Neural cell (in vitro differentiated cells): Measurements from ENCODE around the gene U2SURP. TPM values are rescaled to one million over a fixed set of nuclear protein-coding genes. Genes with fewer than 3 reads are reported as not detected.
"Not testable (repeated sequence)": the region's sequence is repeated elsewhere in the genome, so short reads cannot be mapped to it uniquely, and the experiment has no call there.

ENCODE experiments used
- H2AFZ ChIP-seq: fragments of 200-600, 300-800 bp; sonication (generic), shearing (Covaris generic); 2 replicates; pipeline ENCODE4 v1.6.0; 2014; ENCODE audit warnings: low read depth, mild to moderate bottlenecking, antibody characterized with exemption, low read length, moderate library complexity
- H3F3A ChIP-seq: fragments of 200-600 bp; shearing (Covaris generic); 2 replicates; pipeline ENCODE4 v1.6.1; 2016; ENCODE audit warnings: mild to moderate bottlenecking, moderate library complexity, mixed read lengths, antibody characterized with exemption, low read length; ENCODE audit not compliant: insufficient read depth, poor library complexity, severe bottlenecking
- H3K27ac ChIP-seq: fragments of 200-600, 300-800 bp; sonication (generic), shearing (Covaris generic); 2 replicates; pipeline ENCODE4 v1.5.1; 2014; ENCODE audit warnings: mild to moderate bottlenecking, low read length, moderate library complexity
- H3K27me3 ChIP-seq: fragments of 300-800, 200-600 bp; sonication (generic), shearing (Covaris generic); 2 replicates; pipeline ENCODE4 v1.6.0; 2014; ENCODE audit warnings: mild to moderate bottlenecking, low read depth, low read length, moderate library complexity; ENCODE audit not compliant: insufficient read depth
- H3K36me3 ChIP-seq: fragments of 300-800, 200-600 bp; sonication (generic), shearing (Covaris generic); 2 replicates; pipeline ENCODE4 v1.5.1; 2014; ENCODE audit warnings: mild to moderate bottlenecking, antibody characterized with exemption, low read length, moderate library complexity; ENCODE audit not compliant: insufficient read depth
- H3K4me2 ChIP-seq: fragments of 300-800, 200-600 bp; sonication (generic), shearing (Covaris generic); 2 replicates; pipeline ENCODE4 v1.6.0; 2014; ENCODE audit warnings: mild to moderate bottlenecking, low read length
- H3K4me3 ChIP-seq: fragments of 300-800, 200-600 bp; sonication (generic), shearing (Covaris generic); 2 replicates; pipeline ENCODE4 v1.5.1; 2014; ENCODE audit warnings: mild to moderate bottlenecking, low read length, moderate library complexity
- H3K79me2 ChIP-seq: fragments of 200-600 bp; shearing (Covaris generic); replicated peaks from 2 replicates; pipeline ENCODE4 v1.6.0; 2014; ENCODE audit warnings: mild to moderate bottlenecking, low read length, moderate library complexity; ENCODE audit not compliant: insufficient read depth
- H3K9ac ChIP-seq: fragments of 300-800, 200-600 bp; sonication (generic), shearing (Covaris generic); 2 replicates; pipeline ENCODE4 v1.6.1; 2016; ENCODE audit warnings: mild to moderate bottlenecking, low read length, mixed read lengths
- H3K9me2 ChIP-seq: fragments of 200-600 bp; shearing (Covaris generic); 2 replicates; pipeline ENCODE4 v1.6.1; 2016; ENCODE audit warnings: mild to moderate bottlenecking, low read length, mixed read lengths; ENCODE audit not compliant: insufficient read depth
- H3K9me3 ChIP-seq: fragments of 200-600, 300-800 bp; sonication (generic), shearing (Covaris generic); 2 replicates; pipeline ENCODE4 v1.6.1; 2016; ENCODE audit warnings: mild to moderate bottlenecking, mixed run types, low read length, moderate library complexity, mixed read lengths
- H4K20me1 ChIP-seq: fragments of 200-600 bp; shearing (Covaris generic); 2 replicates; pipeline ENCODE4 v1.6.1; 2016; ENCODE audit warnings: mild to moderate bottlenecking, mixed run types; ENCODE audit not compliant: insufficient read depth
- CTCF ChIP-seq: fragments of 450-650 bp; IDR thresholded peaks from 2 replicates; pipeline ENCODE4 v1.5.1; 2014; ENCODE audit warnings: antibody characterized with exemption, mild to moderate bottlenecking, moderate library complexity; ENCODE audit not compliant: poor library complexity, severe bottlenecking
- EP300 ChIP-seq: fragments of 450-650 bp; conservative IDR thresholded peaks from 2 replicates; pipeline ENCODE4 v1.6.1; 2014; ENCODE audit warnings: antibody characterized with exemption, mild to moderate bottlenecking, moderate library complexity; ENCODE audit not compliant: poor library complexity, severe bottlenecking
- EZH2 ChIP-seq: fragments of 200-600, 300-800 bp; shearing (Covaris generic), sonication (generic); IDR thresholded peaks from 2 replicates; pipeline ENCODE4 v1.6.1; 2014; ENCODE audit warnings: antibody characterized with exemption, low read length, borderline replicate concordance, mild to moderate bottlenecking; ENCODE audit not compliant: insufficient read depth, poor library complexity, severe bottlenecking
- MXI1 ChIP-seq: fragments of 450-650 bp; conservative IDR thresholded peaks from 2 replicates; pipeline ENCODE4 v1.6.1; 2014; ENCODE audit warnings: antibody characterized with exemption, mild to moderate bottlenecking; ENCODE audit not compliant: poor library complexity, severe bottlenecking
- POLR2AphosphoS5 ChIP-seq: IDR thresholded peaks from 2 replicates; pipeline ENCODE4 v1.6.1; 2012
- RAD21 ChIP-seq: fragments of 450-650 bp; conservative IDR thresholded peaks from 2 replicates; pipeline ENCODE4 v1.6.1; 2014; ENCODE audit warnings: antibody characterized with exemption, mild to moderate bottlenecking, moderate library complexity
- REST ChIP-seq: IDR thresholded peaks from 2 replicates; pipeline ENCODE4 v1.6.1; 2012; ENCODE audit warnings: borderline replicate concordance
- SMC3 ChIP-seq: fragments of 450-650 bp; conservative IDR thresholded peaks from 2 replicates; pipeline ENCODE4 v1.6.1; 2014; ENCODE audit warnings: antibody characterized with exemption, mild to moderate bottlenecking, moderate library complexity; ENCODE audit not compliant: poor library complexity
- TAF1 ChIP-seq: IDR thresholded peaks from 2 replicates; pipeline ENCODE4 v1.6.1; 2012; ENCODE audit warnings: low read depth
- polyA plus RNA-seq: library from polyadenylated mRNA; depleted of rRNA; stranded (reverse); fragments of >200 nt; gene quantifications from 2 replicates; pipeline ENCODE4 v1.2.3, GENCODE V29; 2014

Gene U2SURP
- polyA plus RNA-seq, 1 donor from 2014 or later, result 159 TPM

- Histone ChIP-seq H3K27ac (no peak overlapping the region), H3F3A (no peaks in the 10 kb centered on the region), H3K79me2 (no peaks in the 10 kb centered on the region), H3K9ac (no peak overlapping the region), H3K36me3 (no peaks in the 10 kb centered on the region), H4K20me1 (no peaks in the 10 kb centered on the region), H3K4me3 (no peak overlapping the region), H2AFZ (no peak overlapping the region), H3K27me3 (no peaks in the 10 kb centered on the region), H3K9me2 (no peaks in the 10 kb centered on the region), H3K9me3 (no peaks in the 10 kb centered on the region), H3K4me2 (no peak overlapping the region)
- no peak for TF ChIP-seq EP300
- no peak for TF ChIP-seq MXI1
- TF ChIP-seq EZH2, result no peak
- no peak for TF ChIP-seq POLR2AphosphoS5
- no peak for TF ChIP-seq CTCF
- TF ChIP-seq SMC3, result no peak
- no peak for TF ChIP-seq TAF1
- TF ChIP-seq RAD21, result no peak
- no peak for TF ChIP-seq REST
Observed at GRCh38 chr3:143070977-143071551, 69.7 kb downstream of the U2SURP start.

- no peak overlapping the region for H3K4me3 ChIP-seq
- no peaks in the 10 kb centered on the region for H4K20me1 ChIP-seq
- no peaks in the 10 kb centered on the region for H3K79me2 ChIP-seq
- TF ChIP-seq SMC3 (no peak), EZH2 (no peak), EP300 (no peak), REST (no peak)
- no peak overlapping the region for H3K27ac ChIP-seq
- no peaks in the 10 kb centered on the region for H3K36me3 ChIP-seq
- no peaks in the 10 kb centered on the region for H3K9me3 ChIP-seq
- no peak overlapping the region for H2AFZ ChIP-seq
- no peak overlapping the region for H3K9ac ChIP-seq
- H3F3A ChIP-seq, result no peaks in the 10 kb centered on the region
- H3K4me2 ChIP-seq, result no peak overlapping the region
- H3K27me3 ChIP-seq, result no peaks in the 10 kb centered on the region
- H3K9me2 ChIP-seq, result no peaks in the 10 kb centered on the region
Observed at GRCh38 chr3:143071776-143072175, 70.4 kb downstream of the U2SURP start.

GRCh38 chr3:143072298-143073020 is 71.1 kb downstream of the U2SURP start:
- not testable (repeated sequence) for H3K9ac ChIP-seq, H2AFZ ChIP-seq, H3K27me3 ChIP-seq, H3K9me2 ChIP-seq, H3K4me2 ChIP-seq, H3K9me3 ChIP-seq, H3K36me3 ChIP-seq, H3K79me2 ChIP-seq, H3K27ac ChIP-seq, H3K4me3 ChIP-seq, H4K20me1 ChIP-seq, H3F3A ChIP-seq

- not testable (repeated sequence) for H3K9me3 ChIP-seq, H3K9ac ChIP-seq, H3K27me3 ChIP-seq, H2AFZ ChIP-seq, H3K27ac ChIP-seq, H3K36me3 ChIP-seq, H3K9me2 ChIP-seq, H3F3A ChIP-seq, H3K4me3 ChIP-seq, H3K79me2 ChIP-seq, H4K20me1 ChIP-seq, H3K4me2 ChIP-seq
Observed at GRCh38 chr3:143073541-143073940, 72.2 kb downstream of the U2SURP start.
